SK-N-MC (cell line): Measurements from ENCODE around the gene ZNF529.
"Not testable (repeated sequence)": the region's sequence is repeated elsewhere in the genome, so short reads cannot be mapped to it uniquely, and the experiment has no call there.

Experiments used
- DNase-seq: peaks from one replicate; pipeline ENCODE4 v3.0.0-alpha.2; 2011; ENCODE audit warnings: low read depth, low spot score
- H3K27ac ChIP-seq: fragments of 200-600 bp; sonication (generic); 2 replicates; pipeline ENCODE4 v1.5.1; 2016; ENCODE audit warnings: mixed run types
- H3K36me3 ChIP-seq: fragments of 200-600 bp; sonication (generic); 2 replicates; pipeline ENCODE4 v1.6.1; 2017; ENCODE audit warnings: antibody characterized with exemption, low read length, mixed read lengths; ENCODE audit not compliant: insufficient read depth
- H3K4me3 ChIP-seq: fragments of 200-600 bp; sonication (generic); 2 replicates; pipeline ENCODE4 v1.5.1; 2016
- H3K9ac ChIP-seq: fragments of 200-600 bp; sonication (generic); 2 replicates; pipeline ENCODE4 v1.8.0; 2017; ENCODE audit warnings: mixed run types, mixed read lengths; ENCODE audit not compliant: insufficient read length
- H3K9me3 ChIP-seq: fragments of 200-600 bp; sonication (generic); 2 replicates; pipeline ENCODE4 v1.6.1; 2017; ENCODE audit warnings: low read depth, mild to moderate bottlenecking, antibody characterized with exemption, low read length, moderate library complexity, mixed read lengths
- EZH2 ChIP-seq: fragments of 200-600 bp; sonication (generic); IDR thresholded peaks from one replicate; pipeline ENCODE4 v1.6.1; 2017; ENCODE audit warnings: antibody characterized with exemption
- FOXP2 ChIP-seq: optimal IDR thresholded peaks from 2 replicates; pipeline ENCODE3; 2011; ENCODE audit warnings: mild to moderate bottlenecking, moderate library complexity; ENCODE audit not compliant: insufficient read depth; ENCODE audit errors: extremely low read length, control extremely low read depth
- POLR2AphosphoS5 ChIP-seq: IDR thresholded peaks from 2 replicates; pipeline ENCODE4 v1.6.1; 2012; ENCODE audit warnings: mild to moderate bottlenecking, low read depth, low read length, borderline replicate concordance

Gene ZNF529

DNA sequence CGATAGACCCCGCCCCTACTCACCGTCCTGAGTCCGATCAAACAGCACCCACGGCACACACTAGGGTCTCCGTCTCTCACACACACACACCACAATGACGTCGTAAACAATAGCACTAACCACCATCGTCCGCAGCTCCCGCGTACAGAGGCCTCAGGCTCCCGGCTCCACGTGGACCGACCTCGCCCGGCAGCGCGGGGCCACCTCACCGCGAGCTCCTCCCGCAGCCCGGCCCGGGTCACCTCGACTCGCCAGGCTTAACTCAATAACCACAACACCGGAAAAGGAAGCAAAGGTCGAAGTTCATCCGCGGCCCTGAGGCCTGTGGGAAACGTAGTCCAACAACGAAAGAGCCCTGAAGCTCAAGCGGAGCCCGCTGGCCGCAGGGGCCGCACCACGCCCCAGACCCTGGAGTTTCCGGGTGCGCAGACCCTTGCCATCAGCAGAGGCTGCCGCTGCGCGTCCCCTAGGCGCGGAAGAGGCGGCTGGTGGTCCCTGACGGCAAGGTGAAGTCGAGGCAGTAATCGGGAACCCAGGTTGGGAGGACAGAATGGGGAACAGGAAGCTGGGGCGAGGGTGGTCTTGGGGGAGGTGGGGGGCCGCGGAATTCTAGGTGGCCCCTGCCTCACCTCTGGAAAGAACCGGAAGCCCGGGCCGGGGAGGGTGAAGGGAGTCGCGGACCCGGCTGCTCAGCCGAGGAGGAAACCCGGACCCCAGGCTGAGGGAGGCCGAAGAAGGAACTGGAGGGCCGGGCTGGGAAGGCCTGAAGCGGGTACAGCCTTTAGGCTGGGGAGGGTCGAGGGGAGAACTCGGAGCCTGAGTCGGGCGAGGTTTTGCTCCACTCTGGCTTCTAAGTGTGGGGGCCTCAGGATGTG is at the start of gene ZNF529:
TSS of gene ZNF529 (minus strand) at position 273 of the 875 bp plus-strand sequence. CDS start 946 bp downstream, outside the sequence.
- TF ChIP-seq POLR2AphosphoS5: peak; percentile 82; the same call in 1 of the 2 replicates
- TF ChIP-seq EZH2: no peak
- Histone ChIP-seq H3K9me3 (no peaks in the 10 kb centered on the region), H3K9ac (peak within 1 kb of the TSS; percentile 85), H3K4me3 (peak within 1 kb of the TSS; percentile 93), H3K36me3 (peaks cover 52% of the 10 kb centered on the region), H3K27ac (0 out of 2 replicates have a peak within 1 kb of the TSS, but pooled peaks have one; percentile 51)
- DNase-seq: no peak

DNA sequence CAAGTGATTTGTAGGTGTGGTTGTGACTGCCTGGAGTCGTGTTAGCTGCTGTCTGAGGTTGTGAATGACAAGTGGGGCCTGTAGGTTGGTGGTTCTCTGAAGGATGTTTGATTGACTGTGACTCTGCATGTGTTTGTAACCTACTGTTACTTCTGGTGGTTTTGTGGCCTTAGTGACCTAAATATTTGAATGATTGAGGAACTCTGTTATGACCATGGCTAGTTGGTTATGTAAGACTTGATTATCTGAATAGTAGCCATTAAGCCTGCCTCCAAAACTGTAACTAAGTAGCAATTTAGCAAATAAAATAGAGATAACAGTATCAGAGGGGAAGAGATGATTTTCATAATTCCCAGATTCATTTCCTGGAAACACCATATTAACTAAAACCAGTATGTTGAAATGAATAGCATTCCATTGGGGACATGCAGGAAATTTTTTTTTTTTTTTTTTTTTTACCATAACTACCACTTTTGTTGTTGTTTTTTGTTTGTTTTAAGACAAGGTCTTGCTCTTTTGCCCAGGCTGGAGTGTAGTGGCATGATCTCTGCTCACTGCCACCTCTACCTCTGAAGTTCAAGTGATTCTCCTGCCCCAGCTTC is 32.9 kb upstream of the ZNF529 start:
- TF ChIP-seq FOXP2 (no peak), EZH2 (no peak), POLR2AphosphoS5 (no peak)
- Histone ChIP-seq H3K27ac (no peak overlapping the region), H3K9me3 (peaks cover 10% of the 10 kb centered on the region; the same call in 1 of the 2 replicates), H3K9ac (peak overlapping the region; percentile 89), H3K4me3 (peak overlapping the region; percentile 82), H3K36me3 (peaks cover 45% of the 10 kb centered on the region)
- DNase-seq: no peak

DNA sequence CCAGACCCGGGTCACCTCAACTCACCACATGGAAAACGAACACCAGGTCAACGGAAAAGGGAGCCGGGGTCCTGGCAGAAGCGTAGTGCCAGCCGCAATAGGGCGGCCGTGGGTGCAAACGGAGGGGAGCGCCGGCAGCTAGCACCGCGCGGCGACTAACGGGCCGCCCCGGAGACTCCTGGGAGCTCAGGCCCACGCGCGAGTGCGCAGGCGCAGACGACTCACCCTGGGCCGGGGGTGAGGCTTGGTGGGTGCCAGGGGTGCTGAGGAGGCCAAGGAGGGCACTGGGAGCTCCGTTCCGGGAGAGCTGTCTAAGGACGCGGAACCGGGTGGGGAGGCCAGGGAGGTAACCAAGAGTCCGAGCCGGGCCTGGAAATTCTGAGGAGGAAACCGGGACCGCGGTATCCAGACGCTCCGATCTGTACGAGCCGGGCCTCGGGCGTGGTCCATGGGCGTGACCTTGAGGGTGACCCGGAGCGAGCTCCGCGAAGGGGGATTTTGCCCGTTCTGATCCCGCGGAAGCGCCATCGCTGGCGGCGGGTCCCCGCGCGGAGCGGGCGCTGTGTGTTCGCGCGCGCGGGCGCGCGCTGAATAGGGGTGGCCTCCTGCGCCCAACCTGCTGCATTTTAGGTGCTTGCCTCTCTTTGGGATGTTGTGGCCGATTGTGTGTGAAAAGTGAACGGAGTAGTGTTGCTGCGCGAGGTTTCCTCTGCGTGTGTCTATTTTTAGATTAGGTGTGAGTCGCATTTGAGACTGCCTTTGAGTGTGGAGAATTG is 32.2 kb upstream of the ZNF529 start, which contains the start of gene ZNF382:
TSS of gene ZNF382 (plus strand) at position 213 of the 776 bp plus-strand sequence. CDS start 4,602 bp downstream, outside the sequence.
- Histone ChIP-seq H3K36me3 (peaks cover 39% of the 10 kb centered on the region), H3K9ac (peak within 1 kb of the TSS; percentile 89), H3K9me3 (peaks cover 10% of the 10 kb centered on the region; the same call in 1 of the 2 replicates), H3K27ac (peak within 1 kb of the TSS; percentile 15; the same call in 1 of the 2 replicates), H3K4me3 (peak within 1 kb of the TSS; percentile 82)
- no peak for DNase-seq
- TF ChIP-seq FOXP2: no peak
- TF ChIP-seq POLR2AphosphoS5: peak; percentile 94
- TF ChIP-seq EZH2: no peak

GRCh38 chr19:36604656-36605100 is 31.6 kb upstream of the ZNF529 start:
- H3K9me3 ChIP-seq: peaks cover 10% of the 10 kb centered on the region; the same call in 1 of the 2 replicates
- peak overlapping the region; percentile 82 for H3K4me3 ChIP-seq
- TF ChIP-seq FOXP2 (no peak), EZH2 (no peak), POLR2AphosphoS5 (no peak)
- peak overlapping the region; percentile 15; the same call in 1 of the 2 replicates for H3K27ac ChIP-seq
- peaks cover 32% of the 10 kb centered on the region for H3K36me3 ChIP-seq
- H3K9ac ChIP-seq: peak overlapping the region; percentile 89
- no peak for DNase-seq

DNA sequence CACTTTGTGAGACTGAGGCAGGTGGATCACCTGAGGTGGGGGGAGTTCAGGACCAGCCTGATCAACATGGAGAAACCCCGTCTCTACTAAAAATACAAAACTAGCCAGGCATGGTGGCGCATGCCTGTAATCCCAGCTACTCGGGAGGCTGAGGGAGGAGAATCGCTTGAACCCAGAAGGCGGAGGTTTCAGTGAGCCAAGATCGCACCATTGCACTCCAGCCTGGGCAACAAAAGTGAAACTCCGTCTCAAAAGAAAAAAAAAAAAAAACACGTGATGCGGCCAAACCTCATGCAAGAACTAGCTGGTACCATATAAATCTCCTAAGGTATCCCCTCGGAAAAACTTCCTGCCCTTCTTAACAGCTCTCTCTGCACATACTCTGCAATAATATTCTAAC is 29.6 kb upstream of the ZNF529 start:
- H3K27ac ChIP-seq, DNase-seq, H3K9ac ChIP-seq, H3K9me3 ChIP-seq, H3K4me3 ChIP-seq: not testable (repeated sequence)
- peaks cover 12% of the 10 kb centered on the region for H3K36me3 ChIP-seq

- no peak for DNase-seq
- peaks cover 7% of the 10 kb centered on the region for H3K9me3 ChIP-seq
- no peak overlapping the region for H3K4me3 ChIP-seq
- TF ChIP-seq POLR2AphosphoS5: no peak
- no peak for TF ChIP-seq FOXP2
- H3K9ac ChIP-seq: no peak overlapping the region
- peaks cover 77% of the 10 kb centered on the region for H3K36me3 ChIP-seq
- H3K27ac ChIP-seq: no peak overlapping the region
Observed at GRCh38 chr19:36579255-36579654, 6.2 kb upstream of the ZNF529 start.

- Histone ChIP-seq H3K9me3 (peaks cover 3% of the 10 kb centered on the region; the same call in 1 of the 2 replicates), H3K9ac (no peak overlapping the region), H3K4me3 (no peak overlapping the region), H3K36me3 (peaks cover 61% of the 10 kb centered on the region), H3K27ac (no peak overlapping the region)
- DNase-seq: no peak
- TF ChIP-seq FOXP2 (no peak), EZH2 (no peak), POLR2AphosphoS5 (no peak)
Observed at GRCh38 chr19:36577271-36577996, 4.3 kb upstream of the ZNF529 start.
